Uterus (tissue), 2 donors: ENCODE results near the gene COCH.

ENCODE experiments used
- POLR2A ChIP-seq, 2 donors: fragments of 450-650 bp; IDR thresholded peaks; one replicate each; pipeline ENCODE4 v1.6.1; 2016; ENCODE audit warnings: antibody characterized with exemption in 2 of 2, mild to moderate bottlenecking in 1 of 2, moderate library complexity in 1 of 2
- TF ChIP-seq, protein P1 (sequence below), 4 experiments: fragments of 200-600 bp in 2 of 4; fragments of 450-650 bp in 2 of 4; sonication (generic) in 2 of 4; IDR thresholded peaks; one replicate each; pipeline ENCODE4 v1.5.1; 2016 to 2019; ENCODE audit warnings: antibody characterized with exemption in 4 of 4, mild to moderate bottlenecking in 2 of 4, moderate library complexity in 1 of 4

DNA sequence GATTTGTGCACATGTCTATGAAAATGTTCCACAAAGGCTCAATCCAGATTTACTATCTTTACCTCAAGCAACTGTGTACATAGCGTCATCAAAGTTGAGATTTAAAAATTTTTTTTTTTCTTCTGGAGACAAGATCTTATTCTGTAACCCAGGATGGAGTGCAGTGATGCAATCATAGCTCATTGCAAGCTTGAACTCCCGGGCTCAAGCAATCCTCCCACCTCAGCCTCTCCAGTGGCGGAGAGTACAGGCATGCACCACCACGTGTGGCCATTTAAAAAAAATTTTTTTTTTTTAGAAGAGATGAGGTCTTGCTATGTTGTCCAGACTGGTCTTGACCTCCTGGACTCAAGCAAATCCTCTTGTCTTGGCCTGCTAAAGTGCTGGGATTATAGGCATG is 2.3 kb downstream of the COCH start:
- no peak for TF ChIP-seq POLR2A (IDR thresholded peaks at IDR 0.05)
- TF ChIP-seq, protein P1, sequence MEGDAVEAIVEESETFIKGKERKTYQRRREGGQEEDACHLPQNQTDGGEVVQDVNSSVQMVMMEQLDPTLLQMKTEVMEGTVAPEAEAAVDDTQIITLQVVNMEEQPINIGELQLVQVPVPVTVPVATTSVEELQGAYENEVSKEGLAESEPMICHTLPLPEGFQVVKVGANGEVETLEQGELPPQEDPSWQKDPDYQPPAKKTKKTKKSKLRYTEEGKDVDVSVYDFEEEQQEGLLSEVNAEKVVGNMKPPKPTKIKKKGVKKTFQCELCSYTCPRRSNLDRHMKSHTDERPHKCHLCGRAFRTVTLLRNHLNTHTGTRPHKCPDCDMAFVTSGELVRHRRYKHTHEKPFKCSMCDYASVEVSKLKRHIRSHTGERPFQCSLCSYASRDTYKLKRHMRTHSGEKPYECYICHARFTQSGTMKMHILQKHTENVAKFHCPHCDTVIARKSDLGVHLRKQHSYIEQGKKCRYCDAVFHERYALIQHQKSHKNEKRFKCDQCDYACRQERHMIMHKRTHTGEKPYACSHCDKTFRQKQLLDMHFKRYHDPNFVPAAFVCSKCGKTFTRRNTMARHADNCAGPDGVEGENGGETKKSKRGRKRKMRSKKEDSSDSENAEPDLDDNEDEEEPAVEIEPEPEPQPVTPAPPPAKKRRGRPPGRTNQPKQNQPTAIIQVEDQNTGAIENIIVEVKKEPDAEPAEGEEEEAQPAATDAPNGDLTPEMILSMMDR (IDR thresholded peaks at IDR 0.05) = no peak
